Measurements from ENCODE around the gene CT55. TPM values are rescaled to one million over a fixed set of nuclear protein-coding genes. Genes with fewer than 3 reads are reported as not detected.
"Not testable (repeated sequence)": the region's sequence is repeated elsewhere in the genome, so short reads cannot be mapped to it uniquely, and the experiment has no call there.

Gene CT55
- total RNA-seq = not detected in 2 replicates

DNA sequence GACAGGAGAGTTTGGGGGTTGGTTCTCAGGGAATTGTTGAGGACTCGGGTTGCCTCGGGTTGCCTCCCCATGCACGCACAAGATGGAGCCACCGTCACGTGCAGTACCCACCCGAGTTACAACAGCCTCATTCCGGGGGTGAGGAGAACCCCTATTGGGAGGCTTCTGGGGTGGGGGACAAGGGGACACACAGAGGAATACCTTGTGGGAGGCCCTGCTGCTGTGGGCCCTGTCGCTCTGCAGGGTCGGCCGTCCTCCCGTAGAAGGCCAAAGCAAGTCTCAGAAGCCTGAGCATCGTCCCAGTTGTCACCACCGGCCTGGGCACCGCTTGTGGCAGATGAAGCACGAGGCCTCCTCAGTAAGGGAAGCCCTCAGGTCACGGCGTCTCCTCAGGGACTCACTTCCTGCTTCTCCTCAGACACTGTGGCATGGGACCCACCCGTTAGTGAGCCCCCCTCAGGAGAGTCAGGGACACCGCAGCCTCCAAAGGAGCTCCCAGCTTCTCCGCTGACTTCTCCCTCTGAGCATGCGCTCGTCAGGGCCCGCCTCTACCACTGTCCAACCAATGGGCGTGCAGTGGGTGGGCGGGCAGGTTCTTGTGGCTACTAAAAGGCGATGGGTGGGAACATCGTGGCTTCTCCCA, at the start of gene CT55:
CT55 (minus strand) TSS at position 522 of the 643 bp plus-strand sequence; CDS start at position 295, 227 bp downstream.
- intact Hi-C loops (cut with micrococcal nuclease) = no loop called here

GRCh38 chrX:135213200-135213844, 42.1 kb upstream of the CT55 start:
- intact Hi-C loops (cut with micrococcal nuclease) = no loop called here

DNA sequence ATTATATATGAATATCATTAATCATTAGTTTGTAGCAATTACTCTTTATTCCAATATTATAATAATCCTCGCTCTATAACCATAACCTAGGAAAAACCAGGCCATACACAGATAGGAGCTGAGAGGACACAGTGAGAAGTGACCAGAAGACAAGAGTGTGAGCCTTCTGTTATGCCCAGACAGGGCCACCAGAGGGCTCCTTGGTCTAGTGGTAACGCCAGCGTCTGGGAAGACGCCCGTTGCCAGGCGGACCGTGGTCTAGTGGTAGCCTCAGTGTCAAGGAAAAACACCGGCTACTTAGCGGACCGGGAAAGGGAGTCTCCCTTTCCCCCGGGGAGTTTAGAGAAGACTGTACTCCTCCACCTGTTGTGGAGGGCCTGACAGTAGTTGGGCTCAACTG, 35.2 kb upstream of the CT55 start:
- intact Hi-C loops (cut with micrococcal nuclease) = not testable (repeated sequence)

DNA sequence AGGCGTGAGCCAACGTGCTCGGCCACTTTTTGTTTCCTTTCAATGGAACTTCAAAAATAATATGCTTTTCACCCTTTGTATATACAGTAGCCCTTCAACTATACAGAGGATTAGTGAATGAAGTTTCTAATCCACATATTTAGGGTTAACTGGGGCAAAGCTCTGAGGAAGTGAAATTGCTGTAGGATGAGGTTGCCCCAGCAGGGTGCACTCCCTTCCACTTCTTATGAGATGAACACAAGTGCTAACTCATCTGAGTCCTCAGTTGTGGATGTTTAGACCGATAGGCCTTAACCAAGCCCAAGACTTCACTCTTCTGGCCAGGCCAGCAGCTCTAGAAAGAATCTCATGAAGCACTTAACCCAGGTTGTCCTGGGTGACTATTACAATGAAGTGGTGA, 29.1 kb upstream of the CT55 start:
- intact Hi-C loops (cut with micrococcal nuclease) = no loop called here

DNA sequence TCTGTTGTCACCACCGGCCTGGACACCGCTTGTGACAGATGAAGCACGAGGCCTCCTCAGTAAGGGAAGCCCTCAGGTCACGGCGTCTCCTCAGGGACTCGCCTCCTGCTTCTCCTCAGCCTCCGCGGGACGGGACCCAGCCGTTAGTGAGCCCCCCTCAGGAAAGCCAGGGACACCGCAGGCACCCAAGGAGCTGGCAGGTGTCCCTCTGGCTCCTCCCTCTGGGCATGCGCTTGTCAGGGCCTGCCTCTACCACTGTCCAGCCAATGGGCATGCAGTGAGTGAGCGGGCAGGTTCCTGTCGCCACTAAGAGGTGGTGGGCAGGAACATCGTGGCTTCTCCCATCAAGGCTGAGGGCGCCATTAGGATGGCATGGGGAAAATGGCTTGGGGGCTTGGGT, 23.5 kb upstream of the CT55 start:
- intact Hi-C loops (cut with micrococcal nuclease) = no loop called here

DNA sequence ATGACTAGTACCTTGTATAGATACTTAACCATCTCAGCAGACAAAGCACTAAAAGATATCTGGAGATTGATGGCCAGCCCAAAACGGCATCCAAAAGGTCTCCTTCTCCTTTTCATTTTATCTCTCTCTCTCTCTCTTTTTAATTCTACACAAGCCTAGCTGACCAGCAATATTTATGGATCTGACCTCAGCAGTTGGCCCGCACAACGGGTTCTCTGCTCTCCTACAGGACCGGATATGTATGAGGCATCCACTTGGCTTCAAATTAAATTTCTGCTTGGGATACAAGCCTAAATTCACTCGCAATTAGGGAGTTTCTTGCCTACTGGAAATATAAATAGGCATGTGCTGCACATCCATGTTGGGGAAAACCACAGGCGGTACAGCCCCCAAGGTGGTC, 22.5 kb upstream of the CT55 start:
- intact Hi-C loops (cut with micrococcal nuclease) = no loop called here

DNA sequence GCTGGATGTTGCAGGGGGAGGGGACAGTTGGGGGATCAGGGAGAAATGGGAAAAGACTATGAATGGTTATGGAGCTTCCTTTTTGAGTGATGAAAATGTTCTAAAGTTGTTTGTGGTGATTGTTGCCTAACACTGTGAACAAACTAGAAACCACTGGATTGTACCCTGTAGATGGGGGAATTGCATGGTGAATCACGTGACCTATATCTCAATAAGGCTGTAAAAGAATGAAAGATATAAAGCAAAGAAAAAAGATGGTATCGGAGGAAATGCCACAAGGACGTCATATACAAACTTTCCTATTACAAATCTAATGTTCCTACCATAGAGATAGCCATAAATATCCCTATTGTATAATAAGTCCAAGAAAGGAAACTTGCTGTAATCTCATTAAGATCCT, 20.6 kb upstream of the CT55 start:
- intact Hi-C loops (cut with micrococcal nuclease) = no loop called here

DNA sequence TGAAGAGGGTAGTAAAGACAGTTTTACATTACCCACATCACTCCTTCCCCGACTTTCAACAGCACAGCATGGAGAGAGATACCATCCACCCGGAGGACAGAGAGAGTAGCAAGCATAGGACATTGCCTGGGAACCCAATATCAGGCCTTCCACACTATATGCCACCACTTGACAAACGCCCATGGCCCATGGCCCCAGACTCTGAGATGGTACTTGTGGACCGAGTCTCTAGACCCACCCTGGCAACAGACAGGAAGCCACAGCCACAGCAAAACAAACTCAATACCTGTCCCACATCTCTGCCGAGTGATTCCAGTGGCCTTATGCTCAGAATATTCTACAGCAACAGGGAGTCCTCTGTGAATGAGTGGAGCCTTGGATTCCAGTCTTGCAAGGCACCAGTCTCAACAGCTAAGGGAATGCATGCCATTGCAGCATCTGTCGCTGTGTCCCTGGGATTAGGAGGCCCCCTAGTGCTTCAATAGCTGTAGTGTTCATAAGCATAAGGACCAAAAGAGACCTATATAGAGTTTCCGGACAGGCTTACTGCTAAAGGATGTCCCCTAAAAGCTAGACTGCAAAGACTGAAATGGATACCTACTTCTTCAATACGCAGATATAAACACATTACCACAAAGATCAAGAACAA, 14.7 kb upstream of the CT55 start:
- intact Hi-C loops (cut with micrococcal nuclease) = loop anchor here (1.0 to 5.0 kb wide), 2 partner anchors 291 to 411 kb away; no protein-coding TSS in a partner anchor

DNA sequence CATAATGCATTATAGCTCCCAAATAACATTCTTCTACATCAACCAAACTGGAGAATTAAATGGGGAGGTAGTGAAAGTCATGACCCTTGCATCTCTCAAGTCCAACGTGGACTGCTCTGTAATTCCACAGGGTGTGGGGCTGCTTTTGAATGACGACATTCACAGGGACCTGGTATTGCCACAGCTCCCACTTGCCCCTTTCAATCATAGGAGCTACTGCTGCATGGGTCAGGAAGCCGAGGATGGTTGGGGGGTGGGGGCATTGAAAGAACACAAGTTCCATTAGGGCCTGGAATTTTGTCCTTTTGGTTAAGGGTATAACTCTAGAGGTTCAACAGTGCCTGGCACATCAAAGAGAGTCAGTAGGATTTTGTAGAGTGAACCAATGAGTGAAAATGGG, 7.4 kb upstream of the CT55 start:
- intact Hi-C loops (cut with micrococcal nuclease) = no loop called here

DNA sequence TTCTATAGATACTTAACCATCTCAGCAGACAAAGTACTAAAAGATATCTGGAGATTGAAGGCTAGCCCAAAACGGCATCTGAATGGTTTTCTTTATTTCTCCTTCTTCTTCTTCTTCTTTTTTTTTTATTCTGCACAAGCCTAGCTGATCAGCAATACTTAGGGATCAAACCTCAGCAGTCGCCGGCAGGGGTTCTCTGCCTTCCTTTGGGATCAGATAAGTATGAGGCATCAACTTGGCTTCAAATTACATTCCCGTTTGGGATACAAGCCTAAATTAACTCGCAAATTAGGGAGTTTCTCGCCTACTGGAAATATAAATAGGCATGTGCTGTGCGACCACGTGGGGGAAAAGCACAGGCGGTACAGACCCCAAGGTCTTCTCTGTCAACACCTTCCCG, 730 bp downstream of the CT55 start:
- intact Hi-C loops (cut with micrococcal nuclease) = no loop called here

GRCh38 chrX:135169534-135169933, 1.7 kb downstream of the CT55 start:
- intact Hi-C loops (cut with micrococcal nuclease) = not testable (repeated sequence)

DNA sequence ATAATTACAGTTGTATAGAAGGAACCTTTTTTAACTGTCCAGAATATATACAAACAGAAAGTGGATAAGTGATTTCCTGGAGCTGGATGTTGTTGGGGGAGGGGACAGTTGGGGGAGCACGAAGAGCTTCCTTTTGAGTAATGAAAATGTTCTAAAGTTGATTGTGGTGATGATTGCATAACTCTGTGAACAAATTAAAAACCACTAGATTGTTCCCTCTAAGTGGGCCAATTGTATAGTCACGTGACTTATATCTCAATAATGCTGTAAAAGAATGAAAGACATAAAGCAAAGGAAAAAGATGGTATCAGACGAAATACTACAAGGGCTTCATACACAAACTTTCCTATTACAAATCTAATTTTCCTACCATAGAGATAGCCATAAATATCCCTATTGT, 2.7 kb downstream of the CT55 start:
- intact Hi-C loops (cut with micrococcal nuclease) = no loop called here

DNA sequence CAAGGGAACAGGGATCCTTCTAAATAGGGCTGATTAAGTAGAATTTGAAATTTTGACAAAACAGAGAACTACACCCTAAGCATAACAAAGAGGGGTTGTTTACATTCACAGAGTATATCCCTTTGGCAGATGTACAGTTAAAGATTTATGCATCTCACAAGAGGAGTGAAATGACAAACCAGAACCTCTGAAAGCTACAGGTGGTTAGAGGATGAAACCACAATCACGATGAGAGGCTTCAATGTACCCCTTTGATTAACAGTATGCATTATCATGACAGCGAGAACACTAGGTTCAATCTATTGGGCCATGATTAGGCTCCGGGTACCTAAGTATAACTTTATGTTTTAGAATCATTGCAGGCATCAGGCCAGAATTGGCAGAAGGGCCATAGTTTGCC, 16.5 kb downstream of the CT55 start:
- intact Hi-C loops (cut with micrococcal nuclease) = not testable (repeated sequence)

- intact Hi-C loops (cut with micrococcal nuclease) = not testable (repeated sequence)
Observed at GRCh38 chrX:135126145-135126544, 45.1 kb downstream of the CT55 start.

GRCh38 chrX:135120056-135120576, 51.1 kb downstream of the CT55 start, which contains the start of gene ETDB:
Gene ETDB (minus strand): TSS chrX:135120526. CDS start chrX:135119261, 1,265 bp downstream.
- intact Hi-C loops (cut with micrococcal nuclease) = not testable (repeated sequence)

DNA sequence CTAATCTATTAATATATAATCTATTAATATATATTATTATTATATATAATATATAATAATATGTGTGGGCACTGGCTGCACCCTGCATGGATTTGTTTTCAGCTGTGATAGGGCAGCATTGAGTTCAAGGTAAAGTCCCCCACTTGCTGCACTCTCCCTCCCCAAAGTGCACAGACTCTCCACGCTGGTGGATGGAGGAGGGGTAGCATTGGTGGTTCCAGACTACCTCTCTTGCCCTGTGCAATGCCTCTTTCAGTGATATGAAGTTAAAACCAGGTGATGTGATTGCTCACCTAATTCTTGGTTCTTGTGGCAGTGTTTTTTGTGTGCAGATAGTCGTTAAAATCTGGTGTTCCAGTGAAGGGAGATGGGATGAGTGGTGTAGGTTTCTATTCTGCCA, 55.1 kb downstream of the CT55 start:
- intact Hi-C loops (cut with micrococcal nuclease) = not testable (repeated sequence)

DNA sequence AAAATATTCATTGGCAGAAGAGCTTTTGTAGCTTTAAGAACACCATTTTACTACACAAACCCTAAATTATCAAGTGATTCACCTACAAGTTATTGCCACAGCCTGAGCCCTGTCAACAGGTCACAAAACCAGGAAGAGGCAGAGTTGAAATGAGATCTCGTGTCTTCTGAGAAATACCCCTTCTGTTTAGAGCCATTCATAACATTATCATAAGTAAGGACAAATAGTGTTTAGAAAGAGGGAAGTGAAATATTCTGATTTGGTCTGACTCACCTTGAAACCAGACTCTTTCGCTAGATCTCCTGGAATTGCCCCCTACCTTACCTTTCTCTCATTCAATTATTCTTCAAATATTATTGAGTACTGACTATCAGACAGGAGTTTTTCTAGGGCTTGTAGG, 56.8 kb downstream of the CT55 start:
- intact Hi-C loops (cut with micrococcal nuclease) = no loop called here

DNA sequence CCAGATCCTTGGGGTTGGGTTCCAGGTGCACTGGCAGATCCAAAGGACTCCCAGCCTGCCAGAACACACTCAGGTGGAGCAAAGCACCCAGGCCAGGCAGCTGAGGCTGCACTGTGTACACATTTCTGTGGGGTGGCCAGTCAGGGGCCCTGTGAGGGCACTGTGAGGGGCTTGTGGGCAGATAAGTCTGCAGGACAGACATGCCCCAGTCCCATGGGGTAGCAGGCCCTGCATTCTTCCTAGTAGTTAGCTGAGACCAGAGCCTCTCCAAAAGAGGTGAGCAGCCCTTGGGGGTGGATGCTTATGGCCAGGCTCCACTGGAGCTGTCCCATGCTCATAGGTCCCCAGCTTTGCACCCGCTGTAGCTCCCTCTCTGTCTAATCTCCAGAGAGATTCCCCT, 58.5 kb downstream of the CT55 start:
- intact Hi-C loops (cut with micrococcal nuclease) = no loop called here

- intact Hi-C loops (cut with micrococcal nuclease) = no loop called here
Observed at GRCh38 chrX:135112096-135112729, 59.0 kb downstream of the CT55 start.

GRCh38 chrX:135109554-135109953, 61.6 kb downstream of the CT55 start:
- intact Hi-C loops (cut with micrococcal nuclease) = no loop called here

Measured in T-helper 2 cell treated with Interferon-gamma antibody and Interleukin-4, amounts not matched to agents 100 ng/mL and 5 ng/mL, for 36 hours (primary cell).